SK-N-MC (cell line): ENCODE results near the gene WNT5A.

ENCODE experiments used
- EZH2 ChIP-seq: fragments of 200-600 bp; sonication (generic); IDR thresholded peaks from one replicate; pipeline ENCODE4 v1.6.1; 2017; ENCODE audit warnings: antibody characterized with exemption
- FOXP2 ChIP-seq: optimal IDR thresholded peaks from 2 replicates; pipeline ENCODE3; 2011; ENCODE audit warnings: mild to moderate bottlenecking, moderate library complexity; ENCODE audit not compliant: insufficient read depth; ENCODE audit errors: extremely low read length, control extremely low read depth
- POLR2AphosphoS5 ChIP-seq: IDR thresholded peaks from 2 replicates; pipeline ENCODE4 v1.6.1; 2012; ENCODE audit warnings: mild to moderate bottlenecking, low read depth, low read length, borderline replicate concordance

- no peak for TF ChIP-seq FOXP2
- TF ChIP-seq EZH2: no peak
- no peak for TF ChIP-seq POLR2AphosphoS5
Observed at GRCh38 chr3:55474213-55474632, 12.9 kb downstream of the WNT5A start.
